H1 (cell line): ENCODE data around the gene NUP107. TPM values are rescaled to one million over a fixed set of nuclear protein-coding genes. Genes with fewer than 3 reads are reported as not detected.

Experiments used
- CTCF ChIA-PET: fragments of 300-600 bp; sonication (Branson Sonifier 250); formaldehyde crosslinking; loops from one replicate; lab custom pipeline; 2021; ENCODE audit not compliant: partially characterized antibody; lab: Charles Lee
- POLR2A ChIA-PET: fragments of 300-600 bp; sonication (Branson Sonifier 250); formaldehyde crosslinking; loops from one replicate; lab custom pipeline; 2021; ENCODE audit warnings: inconsistent platforms; ENCODE audit not compliant: partially characterized antibody; lab: Charles Lee
- DNase-seq, 2 experiments: peaks; one replicate each; pipeline versions ENCODE4 v3.0.0 to v3.0.0-alpha.2; 2010 to 2022; ENCODE audit warnings: low spot score in 2 of 2, low read depth in 1 of 2, mixed read lengths in 1 of 2
- FAIRE-seq: peaks from 2 replicates; lab custom pipeline; 2011; peaks lifted over from hg19 to GRCh38; lab: Jason Lieb, UNC
- H2AFZ ChIP-seq: 2 replicates; pipeline ENCODE4 v1.8.1; 2012; ENCODE audit warnings: low read length, inconsistent platforms
- H2AK5ac ChIP-seq: 2 replicates; pipeline ENCODE4 v1.6.1; 2013; ENCODE audit warnings: low read depth, low read length
- H2BK120ac ChIP-seq: replicated peaks from 2 replicates; pipeline ENCODE3; 2013; ENCODE audit warnings: low read depth, low read length, inconsistent platforms
- H2BK12ac ChIP-seq: 2 replicates; pipeline ENCODE4 v1.6.1; 2013; ENCODE audit warnings: low read depth, low read length
- H2BK15ac ChIP-seq: 2 replicates; pipeline ENCODE4 v1.6.1; 2013; ENCODE audit warnings: low read length
- H2BK20ac ChIP-seq: 2 replicates; pipeline ENCODE4 v1.6.1; 2013; ENCODE audit warnings: low read length
- H2BK5ac ChIP-seq: 2 replicates; pipeline ENCODE4 v1.6.1; 2013; ENCODE audit warnings: low read depth, low read length
- H3K14ac ChIP-seq: 2 replicates; pipeline ENCODE4 v1.6.1; 2013; ENCODE audit warnings: inconsistent platforms; ENCODE audit not compliant: insufficient read length
- H3K18ac ChIP-seq: 2 replicates; pipeline ENCODE4 v1.6.1; 2013; ENCODE audit warnings: low read length; ENCODE audit errors: extremely low read depth
- H3K23ac ChIP-seq: 2 replicates; pipeline ENCODE4 v1.6.1; 2013; ENCODE audit warnings: inconsistent platforms; ENCODE audit not compliant: insufficient read length
- H3K23me2 ChIP-seq: 2 replicates; pipeline ENCODE4 v1.6.1; 2013; ENCODE audit warnings: low read depth, low read length
- H3K27ac ChIP-seq: 2 replicates; pipeline ENCODE4 v1.6.1; 2011; ENCODE audit warnings: low read depth, low read length, inconsistent platforms
- H3K27me3 ChIP-seq, 4 experiments: replicated peaks in 1 of 4; 1 replicate in 1 of 4; 2 replicates in 3 of 4; pipeline versions ENCODE4 v1.6.1 to v1.8.1; 2011 to 2013; ENCODE audit warnings: low read length in 3 of 4, mild to moderate bottlenecking in 3 of 4, inconsistent platforms in 2 of 4, mixed read lengths in 2 of 4, moderate library complexity in 1 of 4; ENCODE audit not compliant: control insufficient read depth in 3 of 4, insufficient read depth in 3 of 4; ENCODE audit errors: extremely low read depth in 1 of 4
- H3K36me3 ChIP-seq, 4 experiments: 2 replicates each; pipeline versions ENCODE4 v1.6.1 to v1.8.1; 2011 to 2013; ENCODE audit warnings: mild to moderate bottlenecking in 4 of 4, low read length in 3 of 4, moderate library complexity in 2 of 4, control low read depth in 1 of 4, inconsistent platforms in 1 of 4; ENCODE audit not compliant: insufficient read depth in 4 of 4, control insufficient read depth in 2 of 4
- H3K4ac ChIP-seq: replicated peaks from 2 replicates; pipeline ENCODE3; 2013; ENCODE audit warnings: low read length, low read depth, mixed read lengths, inconsistent platforms; ENCODE audit not compliant: insufficient read length
- H3K4me1 ChIP-seq, 4 experiments: replicated peaks in 1 of 4; 1 replicate in 1 of 4; 2 replicates in 3 of 4; pipeline versions ENCODE4 v1.6.1 to v1.8.1; 2011 to 2013; ENCODE audit warnings: low read length in 3 of 4, inconsistent platforms in 2 of 4, mixed read lengths in 1 of 4; ENCODE audit not compliant: insufficient read depth in 4 of 4, control insufficient read depth in 3 of 4
- H3K4me2 ChIP-seq, 2 experiments: 2 replicates each; pipeline versions ENCODE4 v1.6.1 to v1.8.1; 2011 to 2013; ENCODE audit warnings: low read depth in 2 of 2, low read length in 2 of 2, control low read depth in 1 of 2, inconsistent platforms in 1 of 2, mild to moderate bottlenecking in 1 of 2; ENCODE audit not compliant: insufficient read depth in 1 of 2
- H3K4me3 ChIP-seq, 4 experiments: fragments of 200-600, 300-600 bp in 1 of 4; sonication (generic), shearing (Covaris generic), sonication (Bioruptor Twin) in 1 of 4; 2 replicates each; pipeline versions ENCODE4 v1.5.1 to v1.8.1; 2011 to 2016; ENCODE audit warnings: low read length in 4 of 4, low read depth in 3 of 4, control low read depth in 2 of 4, inconsistent platforms in 2 of 4, mild to moderate bottlenecking in 2 of 4, mixed read lengths in 1 of 4, moderate library complexity in 1 of 4; ENCODE audit not compliant: insufficient read depth in 2 of 4; ENCODE audit errors: extremely low read depth in 1 of 4
- H3K56ac ChIP-seq: replicated peaks from 2 replicates; pipeline ENCODE3; 2013; ENCODE audit warnings: low read depth, mild to moderate bottlenecking, mixed read lengths, low read length, inconsistent platforms; ENCODE audit not compliant: insufficient read length
- H3K79me1 ChIP-seq: 2 replicates; pipeline ENCODE4 v1.6.1; 2013; ENCODE audit warnings: low read depth, low read length, control low read depth
- H3K79me2 ChIP-seq, 2 experiments: 2 replicates each; pipeline versions ENCODE4 v1.6.1 to v1.8.1; 2012 to 2013; ENCODE audit warnings: low read length in 2 of 2, mild to moderate bottlenecking in 2 of 2, inconsistent platforms in 1 of 2; ENCODE audit not compliant: insufficient read depth in 2 of 2, control insufficient read depth in 1 of 2
- H3K9ac ChIP-seq, 4 experiments: replicated peaks in 1 of 4; 1 replicate in 1 of 4; 2 replicates in 3 of 4; pipeline versions ENCODE4 v1.6.1 to v1.8.1; 2011 to 2013; ENCODE audit warnings: low read depth in 3 of 4, low read length in 3 of 4, control low read depth in 2 of 4, mild to moderate bottlenecking in 2 of 4, moderate library complexity in 2 of 4, inconsistent platforms in 1 of 4; ENCODE audit errors: extremely low read depth in 1 of 4
- H3K9me3 ChIP-seq, 2 experiments: 2 replicates each; pipeline versions ENCODE4 v1.6.1 to v1.8.1; 2012 to 2013; ENCODE audit warnings: mild to moderate bottlenecking in 2 of 2, moderate library complexity in 2 of 2, control low read depth in 1 of 2, inconsistent platforms in 1 of 2, low read depth in 1 of 2, low read length in 1 of 2, mixed read lengths in 1 of 2; ENCODE audit not compliant: insufficient read depth in 2 of 2
- H4K20me1 ChIP-seq, 2 experiments: replicated peaks in 1 of 2; 2 replicates each; pipeline versions ENCODE3 to v1.8.1; 2011 to 2013; ENCODE audit warnings: inconsistent platforms in 2 of 2, low read length in 2 of 2, mild to moderate bottlenecking in 1 of 2; ENCODE audit not compliant: insufficient read depth in 2 of 2, control insufficient read depth in 1 of 2
- H4K5ac ChIP-seq: 2 replicates; pipeline ENCODE4 v1.6.1; 2013; ENCODE audit warnings: low read length, low read depth, mixed read lengths, inconsistent platforms; ENCODE audit not compliant: insufficient read length
- H4K8ac ChIP-seq: 2 replicates; pipeline ENCODE4 v1.8.0; 2013; ENCODE audit warnings: mild to moderate bottlenecking, moderate library complexity, low read length, inconsistent platforms; ENCODE audit not compliant: insufficient read depth; ENCODE audit errors: extremely low read depth
- H4K91ac ChIP-seq: replicated peaks from 2 replicates; pipeline ENCODE3; 2013; ENCODE audit warnings: low read length, mixed read lengths, inconsistent platforms; ENCODE audit not compliant: insufficient read length
- NANOG ChIP-seq: IDR thresholded peaks from 2 replicates; pipeline ENCODE4 v1.6.1; 2011; ENCODE audit warnings: low read length, low read depth, mild to moderate bottlenecking, inconsistent platforms; ENCODE audit not compliant: insufficient read depth, poor library complexity, severe bottlenecking
- POLR2A ChIP-seq, 2 experiments: IDR thresholded peaks; 1 replicate in 1 of 2; 2 replicates in 1 of 2; pipeline ENCODE4 v1.6.1; 2011; ENCODE audit warnings: low read depth in 2 of 2, low read length in 2 of 2, mild to moderate bottlenecking in 2 of 2; ENCODE audit errors: control extremely low read depth in 1 of 2
- POLR2AphosphoS5 ChIP-seq: IDR thresholded peaks from 2 replicates; pipeline ENCODE4 v1.6.1; 2011; ENCODE audit warnings: low read depth, low read length
- SIN3A ChIP-seq, 2 experiments: IDR thresholded peaks in 1 of 2; conservative IDR thresholded peaks in 1 of 2; 2 replicates each; pipeline ENCODE4 v1.6.1; 2011 to 2012; ENCODE audit warnings: low read length in 2 of 2, improper control_type of control experiment in 1 of 2, low read depth in 1 of 2, mild to moderate bottlenecking in 1 of 2
- TAF7 ChIP-seq: optimal IDR thresholded peaks from 2 replicates; pipeline ENCODE3; 2011; ENCODE audit warnings: low read depth, mild to moderate bottlenecking, inconsistent platforms, low read length, moderate library complexity, borderline replicate concordance
- WGBS, 2 experiments: shearing (Covaris generic) in 1 of 2; methylation state at CpG; one replicate each; pipeline versions ENCODE4 v1.1.6 to v1.1.7; 2013 to 2015; ENCODE audit warnings: low lambda C conversion rate in 2 of 2, mixed read lengths in 2 of 2, inconsistent platforms in 1 of 2, low coverage in 1 of 2, missing lambda C conversion rate in 1 of 2; ENCODE audit not compliant: insufficient replicate concordance in 2 of 2, insufficient coverage in 1 of 2, insufficient read length in 1 of 2; ENCODE audit errors: extremely low coverage in 1 of 2, missing lambda C conversion rate in 1 of 2; 5-methylcytosine and 5-hydroxymethylcytosine counted together
- polyA plus RNA-seq, 7 experiments: library from polyadenylated mRNA; depleted of rRNA in 3 of 7; stranded (reverse) in 5 of 7; unstranded in 2 of 7; fragments of >200 nt in 5 of 7; fragments of 200-250 nt in 2 of 7; gene quantifications; 1 replicate in 5 of 7; 2 replicates in 1 of 7; 4 replicates in 1 of 7; pipeline versions ENCODE4 v1.2.1 to v1.2.3, GENCODE V29; 2011 to 2013; ENCODE audit warnings: missing spikeins in 2 of 7, mixed read lengths in 2 of 7
- total RNA-seq: library from RNA; stranded (reverse); fragmentation: NEBNext Ultra II Directional; extraction: Animal tissue kit (Norgen Biotek cat#: 25700); gene quantifications from 2 replicates; pipeline ENCODE4 v1.2.1, GENCODE V29; 2021
- TF ChIP-seq, protein P1 (sequence below): IDR thresholded peaks from 2 replicates; pipeline ENCODE4 v1.6.1; 2012; ENCODE audit warnings: inconsistent platforms
- TF ChIP-seq, protein P2 (sequence below): IDR thresholded peaks from 2 replicates; pipeline ENCODE4 v1.6.1; 2011; ENCODE audit warnings: low read depth, mild to moderate bottlenecking, low read length; ENCODE audit not compliant: insufficient read depth

NUP107 gene
- total and polyA plus RNA-seq, 2 of the 8 experiments (the other 6 are each of a cell fraction or from before 2014, with no cell fraction given): 46.1 to 141 TPM

DNA sequence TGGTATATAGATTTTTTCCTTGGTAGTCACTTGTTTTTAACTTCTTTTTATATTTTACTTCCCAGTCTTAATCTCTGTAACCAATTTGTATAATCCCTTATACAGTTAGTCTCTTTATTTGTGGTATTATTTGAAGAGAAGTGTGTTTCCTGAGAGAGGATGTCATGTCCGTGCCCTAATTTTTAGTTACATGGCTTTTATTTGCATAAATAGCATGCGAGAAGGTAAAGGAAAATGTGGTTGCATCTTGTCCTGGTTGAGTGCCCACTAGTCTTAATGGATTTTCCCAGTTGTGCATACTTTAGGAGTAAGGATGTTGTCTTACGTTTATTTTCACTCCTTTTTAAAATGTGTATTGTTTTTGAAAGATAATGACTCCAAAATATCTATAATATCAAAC, 48.6 kb upstream of the NUP107 start:
- Histone ChIP-seq H2AFZ (no peak overlapping the region), H4K91ac (no peak overlapping the region), H3K9me3 (no peaks in the 10 kb centered on the region), H3K23me2 (no peaks in the 10 kb centered on the region), H3K4me1 (no peaks in the 10 kb centered on the region), H2AK5ac (no peak overlapping the region), H2BK15ac (no peak overlapping the region), H3K4ac (no peak overlapping the region), H4K20me1 (peaks cover 4% of the 10 kb centered on the region in 2 experiments), H3K4me3 (no peak overlapping the region), H3K36me3 (no peaks in the 10 kb centered on the region), H3K14ac (no peak overlapping the region), H2BK120ac (no peak overlapping the region), H3K56ac (no peak overlapping the region), H4K8ac (no peak overlapping the region), H3K9ac (no peak overlapping the region), H3K27me3 (no peaks in the 10 kb centered on the region), H3K18ac (no peak overlapping the region), H3K23ac (no peak overlapping the region), H3K27ac (no peak overlapping the region), H3K79me2 (peaks cover 0 to 91% of the 10 kb centered on the region in 2 experiments; a peak in 2 of 4 replicates), H2BK20ac (no peak overlapping the region), H2BK12ac (no peak overlapping the region), H3K79me1 (0 out of 2 replicates have a peak, but pooled peaks cover 3% of the 10 kb centered on the region), H2BK5ac (no peak overlapping the region), H4K5ac (no peak overlapping the region), H3K4me2 (no peak overlapping the region)
- TF ChIP-seq NANOG: no peak
- TF ChIP-seq, protein P1, sequence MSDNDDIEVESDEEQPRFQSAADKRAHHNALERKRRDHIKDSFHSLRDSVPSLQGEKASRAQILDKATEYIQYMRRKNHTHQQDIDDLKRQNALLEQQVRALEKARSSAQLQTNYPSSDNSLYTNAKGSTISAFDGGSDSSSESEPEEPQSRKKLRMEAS: no peak
- no peak for TF ChIP-seq SIN3A (conservative IDR thresholded peaks at IDR 0.05 in 1 of 2, IDR thresholded peaks at IDR 0.05 in 1 of 2; ENCODE audit: low read depth in 1 of 2, low read length in 2 of 2)
- TF ChIP-seq POLR2A (IDR thresholded peaks at IDR 0.05; ENCODE audit: control extremely low read depth in 1 of 2, low read depth in 2 of 2, low read length in 2 of 2): no peak
- no peak for TF ChIP-seq POLR2AphosphoS5
- TF ChIP-seq, protein P2, sequence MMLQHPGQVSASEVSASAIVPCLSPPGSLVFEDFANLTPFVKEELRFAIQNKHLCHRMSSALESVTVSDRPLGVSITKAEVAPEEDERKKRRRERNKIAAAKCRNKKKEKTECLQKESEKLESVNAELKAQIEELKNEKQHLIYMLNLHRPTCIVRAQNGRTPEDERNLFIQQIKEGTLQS: no peak
- no peak for TF ChIP-seq TAF7
- WGBS, 2 experiments: 89% methylated on average over 3 of the region's 3 CpGs; no CpG with 5 or more reads in 1 of the 2 experiments
- ChIA-PET CTCF (no interaction called here), POLR2A (no interaction called here)
- DNase-seq: no peak
- FAIRE-seq: no peak
